HG03097 (cell line): ENCODE results near the gene SOST.

Source experiments
- ATAC-seq: cut with Tn5 transposase; IDR thresholded peaks from one replicate; pipeline ENCODE4 v1.9.1; 2021; ENCODE audit not compliant: unreplicated experiment, low FRiP score

SOST gene

DNA sequence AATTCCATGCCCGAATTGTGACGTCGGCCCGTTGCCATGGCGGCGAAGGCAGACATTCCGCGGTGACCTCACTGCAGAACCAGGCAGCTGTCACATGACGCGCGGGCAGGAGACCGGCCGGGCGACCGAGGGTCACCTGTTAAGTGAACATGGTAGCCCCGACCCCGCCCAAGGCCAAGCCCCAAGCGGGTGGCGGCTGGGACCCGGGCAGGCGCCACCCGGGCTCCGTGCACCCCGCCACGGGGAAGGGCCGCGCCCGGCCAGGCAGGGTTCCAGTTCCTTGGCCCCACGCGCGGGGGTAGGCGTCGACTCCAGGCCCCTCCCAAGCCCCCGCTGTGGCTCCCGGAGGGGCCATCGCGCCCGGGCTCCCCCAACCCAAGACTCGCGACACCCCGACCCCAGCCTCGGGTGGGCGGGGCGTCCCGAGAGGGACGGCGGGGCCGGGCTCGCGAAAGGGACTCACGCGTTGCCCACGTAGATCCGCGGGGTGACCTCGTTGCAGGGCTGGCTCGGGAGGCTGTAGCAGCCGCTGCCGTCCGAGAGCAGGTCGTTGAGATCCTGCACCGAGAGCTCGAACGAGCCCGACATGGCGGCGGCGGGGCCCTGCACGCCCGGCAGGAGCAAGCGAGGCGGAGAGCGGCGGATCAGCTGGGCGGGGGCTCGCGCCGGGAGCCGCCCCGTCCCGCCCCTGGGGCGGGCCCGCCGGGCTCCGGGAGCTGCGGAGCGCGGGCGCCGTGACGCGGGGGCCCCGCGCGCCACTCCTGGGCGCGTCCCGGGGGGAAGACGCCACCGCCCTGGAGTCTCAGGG lies 19.9 kb upstream of the SOST start, which contains the start of gene DUSP3:
Gene DUSP3 (minus strand): TSS at position 641 of the 808 bp plus-strand sequence. CDS start 53 bp downstream, at position 588.
- no peak for ATAC-seq

DNA sequence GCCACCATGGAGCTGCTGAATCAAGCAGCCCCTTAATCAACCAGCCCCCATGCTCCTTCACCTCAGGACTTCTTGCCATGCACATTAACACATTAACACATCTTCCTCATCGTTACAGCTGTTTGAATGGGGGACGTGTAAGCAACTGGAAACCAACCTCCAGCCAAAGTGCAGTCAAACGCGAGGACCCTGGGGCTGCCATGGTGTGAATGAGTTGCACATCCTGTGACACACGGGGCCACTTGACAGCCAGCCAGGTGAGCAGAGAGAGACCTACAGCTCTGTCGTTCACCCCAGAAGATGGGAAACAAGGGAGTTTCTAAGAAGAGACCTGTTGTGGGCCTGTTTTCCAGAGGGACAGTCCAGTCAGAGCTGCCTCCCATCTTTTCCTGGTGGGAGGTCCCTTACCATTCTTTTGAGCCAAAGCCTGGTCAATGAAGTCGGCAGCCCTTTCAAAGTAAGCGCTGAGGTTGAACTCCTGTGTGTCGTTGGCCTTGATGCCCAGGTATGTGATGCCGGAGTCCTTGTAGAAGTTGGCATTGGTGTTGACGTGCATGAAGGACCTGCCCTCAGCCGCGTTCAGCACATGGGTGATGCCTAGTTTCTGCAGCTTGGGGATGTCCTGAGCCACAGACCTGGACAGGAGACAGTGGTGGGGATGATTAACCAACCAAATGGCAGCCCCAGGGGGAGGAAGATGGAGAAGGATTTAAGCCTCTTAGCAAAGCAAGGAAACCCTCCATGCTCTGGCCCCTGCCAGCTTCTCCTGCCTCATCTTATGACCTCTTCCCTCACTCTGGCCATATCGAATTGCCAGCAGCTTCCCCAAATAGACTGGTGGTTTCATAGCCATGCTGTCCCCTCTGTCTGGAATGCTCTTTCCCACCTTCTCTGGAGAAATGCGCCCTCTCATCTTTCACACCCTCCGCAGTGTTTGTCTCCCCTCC lies 16.0 kb upstream of the SOST start:
- ATAC-seq: no peak

DNA sequence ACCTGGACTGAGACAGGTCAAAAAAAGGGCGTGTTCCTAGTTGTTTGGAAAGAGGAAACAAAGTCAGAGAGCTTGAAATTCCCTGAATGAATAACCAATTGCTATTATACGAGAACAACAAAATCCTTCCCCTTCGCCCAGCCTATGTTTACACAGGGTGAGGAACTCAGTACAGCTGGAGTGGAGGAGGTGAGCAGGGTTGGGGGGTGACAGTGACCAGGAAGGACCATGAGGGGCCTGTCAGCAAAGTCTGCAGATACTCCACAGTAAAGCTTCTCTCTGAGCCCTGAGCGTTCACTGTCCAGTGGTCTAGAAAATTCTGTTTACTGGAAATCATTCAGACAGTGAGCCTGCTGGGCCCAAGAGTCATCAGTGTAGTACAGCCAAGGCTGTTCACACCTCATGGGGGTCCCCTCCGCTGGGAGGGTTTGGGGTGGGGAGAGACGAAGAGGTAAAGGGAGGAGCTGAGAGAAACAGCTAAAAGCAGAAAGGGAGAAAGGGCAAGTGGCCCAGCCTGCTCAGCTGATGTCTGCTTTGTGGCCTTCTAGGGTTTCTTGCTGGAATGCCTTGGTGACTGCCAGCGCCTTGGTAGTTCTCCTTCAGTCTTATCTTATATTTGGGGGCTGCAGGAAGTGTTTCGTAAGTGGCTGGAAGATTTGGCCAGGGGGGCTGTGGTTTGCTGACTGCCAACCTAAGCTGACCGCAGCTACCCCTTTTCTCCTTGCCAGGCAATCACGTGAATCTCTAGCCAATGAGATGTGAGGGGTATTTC lies 14.5 kb upstream of the SOST start:
- no peak for ATAC-seq

DNA sequence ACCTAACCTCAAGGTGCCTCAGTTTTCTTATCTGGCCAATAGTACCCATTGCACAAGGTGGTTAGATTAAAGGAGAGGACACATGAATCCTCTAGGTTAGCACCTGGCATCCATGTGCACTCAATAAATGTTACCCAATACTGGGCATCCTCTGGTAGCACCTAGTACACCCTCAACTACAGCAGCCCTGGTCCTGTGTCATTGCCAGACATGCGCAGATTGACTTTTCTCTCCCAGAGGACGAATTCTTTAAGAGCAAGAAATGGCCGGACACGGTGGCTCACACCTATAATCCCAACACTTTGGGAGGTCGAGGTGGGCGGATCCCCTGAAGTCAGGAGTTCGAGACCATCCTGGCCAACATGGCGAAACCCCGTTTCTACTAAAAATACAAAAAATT lies 12.9 kb upstream of the SOST start:
- ATAC-seq: no peak

DNA sequence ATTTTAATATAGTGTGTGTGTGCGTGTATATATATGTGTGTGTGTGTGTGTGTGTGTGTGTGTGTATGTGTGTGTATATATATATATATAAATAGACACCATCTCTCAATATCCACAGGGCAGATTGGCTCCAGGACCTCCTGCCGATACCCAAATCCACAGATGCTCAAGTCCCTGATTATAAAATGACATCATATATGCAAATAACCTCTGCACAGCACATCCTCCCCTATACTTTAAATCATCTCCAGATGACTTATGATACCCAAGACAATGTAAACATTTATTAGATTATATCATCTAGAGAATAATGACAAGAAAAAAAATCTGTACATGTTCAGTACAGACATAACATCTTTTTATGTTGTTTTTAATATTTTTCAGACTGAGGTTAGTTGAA lies 12.4 kb upstream of the SOST start:
- ATAC-seq: no peak

DNA sequence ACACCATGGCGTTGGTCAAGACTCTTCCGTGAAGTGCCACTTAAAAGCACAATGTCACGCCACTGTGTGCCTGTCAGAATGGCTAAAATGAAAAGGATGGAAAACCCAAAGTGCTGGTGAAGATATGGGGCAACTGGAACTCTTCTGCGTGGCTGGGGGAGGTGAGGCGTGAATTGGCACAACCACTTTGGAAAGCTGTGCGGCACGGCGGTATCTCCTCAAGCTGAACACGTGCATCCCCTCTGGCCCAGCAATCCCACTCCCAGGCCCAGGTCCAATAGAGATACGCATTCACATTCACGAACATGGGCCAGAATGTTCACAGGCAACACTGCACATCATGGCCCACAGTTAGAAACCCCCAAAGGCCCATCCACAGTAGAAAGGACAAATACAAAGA lies 11.3 kb upstream of the SOST start:
- ATAC-seq: no peak

DNA sequence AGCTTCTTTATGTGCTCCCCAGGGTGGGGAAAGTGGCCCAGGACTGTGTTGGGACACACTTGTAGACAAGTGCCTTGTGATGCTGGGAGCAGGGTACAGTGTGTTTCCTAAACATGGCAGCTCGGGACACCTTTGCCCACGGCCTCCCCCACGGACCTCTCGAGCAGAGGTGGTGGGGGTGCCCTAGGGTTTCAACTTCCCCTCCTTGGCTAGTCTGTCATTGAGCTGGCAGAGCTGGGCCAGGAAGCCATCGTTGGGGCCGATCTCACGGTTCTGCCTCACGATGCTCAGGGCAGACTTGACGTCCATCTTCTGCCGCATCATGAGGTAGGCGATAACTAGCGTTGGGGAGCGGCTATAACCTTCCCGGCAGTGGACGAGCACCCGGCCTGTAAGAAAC lies 10.8 kb upstream of the SOST start:
- no peak for ATAC-seq

DNA sequence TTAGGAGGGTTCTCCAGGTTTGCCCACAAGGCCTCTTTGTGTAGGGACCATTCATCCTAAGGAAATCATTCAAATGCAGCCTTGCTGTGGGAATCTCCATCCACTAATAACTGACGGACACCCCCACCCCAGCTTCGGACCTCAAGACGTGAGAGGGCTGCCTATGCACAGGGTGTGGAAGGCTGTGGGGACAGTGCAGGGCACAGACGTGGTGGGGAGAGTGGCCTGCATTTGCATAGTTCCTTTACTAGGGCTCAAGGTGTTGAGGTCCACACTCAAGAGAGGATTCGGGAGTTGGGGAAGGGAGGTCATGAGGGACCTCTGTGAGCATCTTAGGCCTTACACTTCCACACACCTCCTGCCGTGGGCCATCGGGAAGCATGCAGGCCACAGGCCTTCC lies 10.4 kb upstream of the SOST start:
- no peak for ATAC-seq

DNA sequence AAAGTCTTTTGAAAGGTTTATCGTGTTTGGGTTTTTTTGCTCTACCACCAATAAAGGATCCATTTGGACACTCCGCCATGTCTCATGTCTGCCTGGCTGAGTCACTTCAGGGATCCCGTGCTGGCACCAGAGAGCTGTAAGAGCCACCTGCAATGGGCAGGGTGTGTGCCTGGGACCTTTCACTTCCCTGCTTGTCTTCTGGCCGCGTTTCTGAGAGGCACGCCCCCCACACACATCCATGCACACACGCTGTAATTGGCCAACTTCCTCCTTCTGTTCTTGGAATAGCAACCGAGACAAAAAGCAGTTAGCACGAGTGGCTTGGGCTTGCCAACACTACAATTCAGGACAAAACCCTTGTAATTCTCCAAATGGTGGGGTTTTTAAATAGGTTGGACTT lies 9.8 kb upstream of the SOST start:
- no peak for ATAC-seq

DNA sequence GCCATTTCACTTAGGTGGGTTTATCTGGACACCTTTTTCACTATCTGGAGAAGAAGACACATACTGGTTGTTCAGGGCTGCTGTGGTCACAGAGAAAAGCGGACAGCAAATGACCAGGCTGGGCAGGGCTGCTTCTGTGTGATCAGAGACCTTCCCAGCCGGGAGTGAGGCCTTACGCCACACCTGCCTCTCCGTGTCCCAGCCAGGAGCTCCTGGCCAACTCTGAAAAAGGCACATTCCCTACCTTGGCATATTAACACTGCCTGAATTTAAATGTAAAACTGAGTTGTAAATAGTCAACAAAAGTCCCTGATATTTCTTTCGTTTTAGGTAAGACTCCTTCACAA lies 9.1 kb upstream of the SOST start:
- no peak for ATAC-seq

DNA sequence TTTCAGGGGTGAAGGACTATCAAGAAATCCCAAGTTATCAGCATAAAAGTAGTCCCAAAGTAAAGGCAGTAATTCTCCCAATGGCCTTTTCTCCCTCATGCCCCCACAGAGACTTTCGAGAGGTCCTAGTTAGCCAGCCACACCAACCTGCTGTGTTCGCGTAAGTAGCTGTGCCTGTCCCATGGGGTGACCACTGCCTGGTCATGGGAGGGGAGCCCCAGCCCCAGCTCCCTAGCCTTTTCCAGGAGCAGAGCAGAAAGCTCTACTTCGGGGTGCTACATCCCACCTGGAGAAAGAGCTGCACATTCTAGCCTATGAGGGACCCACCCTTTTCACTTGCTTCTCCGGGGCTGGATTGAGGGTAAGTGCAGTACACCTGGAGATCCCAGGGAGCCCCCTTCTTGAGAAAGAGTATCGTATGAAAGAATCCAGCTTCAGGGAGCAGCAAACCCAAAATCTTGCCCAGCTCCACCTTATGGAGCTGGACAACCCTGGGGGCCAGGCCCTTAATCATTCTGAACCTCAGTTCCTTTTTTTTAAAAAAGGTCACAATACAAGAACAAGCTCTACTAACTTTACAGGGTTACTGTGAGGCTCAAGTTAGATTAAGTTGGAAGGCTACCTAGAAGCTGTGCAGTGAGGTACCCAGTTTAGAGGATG lies 8.6 kb upstream of the SOST start:
- no peak for ATAC-seq

DNA sequence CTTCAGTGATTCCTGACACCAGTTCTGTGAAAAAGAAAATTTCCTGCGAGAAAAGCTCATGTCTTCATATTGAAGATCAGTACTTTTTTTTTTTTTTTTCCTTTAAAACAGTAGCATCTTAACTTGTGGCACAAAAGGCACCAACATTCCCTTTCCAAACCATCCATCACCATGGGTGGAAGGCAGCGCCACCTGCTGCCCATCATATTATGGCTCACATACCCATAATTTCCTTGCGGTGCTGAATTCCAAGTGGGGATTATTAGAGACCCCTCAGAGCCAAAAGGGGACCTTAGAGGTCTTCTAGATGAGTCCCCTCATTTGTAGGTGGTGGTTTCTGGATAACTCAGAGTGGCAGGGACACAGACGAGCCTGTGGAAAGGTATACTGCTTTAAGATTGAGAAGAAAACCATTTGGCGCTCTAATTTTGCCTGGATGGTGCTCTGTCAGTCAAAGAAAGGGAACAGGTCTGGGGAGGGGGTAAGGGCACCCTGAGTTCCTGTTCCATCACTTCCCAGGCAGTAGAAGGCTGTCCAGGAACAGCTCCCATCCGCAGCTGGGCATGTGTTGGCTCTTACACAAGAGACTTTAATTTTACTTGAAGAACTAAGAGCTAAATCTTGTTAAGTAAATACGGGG lies 7.9 kb upstream of the SOST start:
- ATAC-seq: no peak

DNA sequence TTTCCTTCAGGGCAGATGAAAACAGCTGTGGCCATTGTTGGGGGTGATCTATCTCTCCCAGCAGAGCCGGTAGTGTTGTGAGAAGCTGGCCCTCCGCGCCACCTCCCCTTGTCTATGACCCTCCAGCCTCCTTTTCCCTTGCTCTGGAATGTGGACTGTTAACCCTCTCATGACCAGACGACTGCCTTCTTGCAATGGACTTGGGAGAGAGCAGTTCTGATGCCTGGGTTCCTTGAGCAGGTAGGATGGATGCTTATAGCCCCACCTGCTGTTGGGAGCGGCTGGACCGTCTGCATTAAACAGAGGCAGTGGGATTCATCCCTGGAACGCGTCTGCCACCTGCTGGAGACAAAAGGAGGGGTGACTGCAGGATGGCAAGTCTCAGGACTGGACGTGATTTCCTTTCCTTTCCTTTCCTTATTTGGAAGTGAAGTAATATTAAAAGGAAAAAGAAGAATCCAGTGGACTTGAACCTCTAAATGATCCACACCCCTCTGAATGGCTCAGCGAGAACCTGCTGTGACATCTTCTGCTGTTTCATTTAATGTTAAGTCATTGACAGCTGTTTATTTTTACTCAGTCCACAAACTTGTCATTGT lies 1.8 kb upstream of the SOST start:
- no peak for ATAC-seq

DNA sequence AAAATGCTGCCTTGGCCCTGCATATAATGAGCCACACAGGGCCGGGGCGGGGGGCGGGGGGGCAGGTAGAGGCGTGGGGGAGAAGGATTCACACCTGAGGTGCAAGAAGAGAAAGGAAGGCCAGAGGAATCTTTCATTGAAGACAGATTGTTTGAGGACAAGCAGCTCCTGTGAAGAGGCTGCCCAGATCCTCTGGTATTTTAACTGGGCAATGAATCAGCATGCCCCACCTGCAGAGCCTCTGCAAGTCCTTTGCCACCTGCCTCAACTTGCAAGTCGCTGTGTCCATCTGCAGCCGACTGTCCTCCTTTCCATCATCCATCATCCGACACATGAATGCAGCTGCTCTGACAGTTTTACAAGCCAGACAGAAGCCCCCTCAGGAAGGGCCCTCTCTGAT lies 1.2 kb upstream of the SOST start:
- no peak for ATAC-seq

DNA sequence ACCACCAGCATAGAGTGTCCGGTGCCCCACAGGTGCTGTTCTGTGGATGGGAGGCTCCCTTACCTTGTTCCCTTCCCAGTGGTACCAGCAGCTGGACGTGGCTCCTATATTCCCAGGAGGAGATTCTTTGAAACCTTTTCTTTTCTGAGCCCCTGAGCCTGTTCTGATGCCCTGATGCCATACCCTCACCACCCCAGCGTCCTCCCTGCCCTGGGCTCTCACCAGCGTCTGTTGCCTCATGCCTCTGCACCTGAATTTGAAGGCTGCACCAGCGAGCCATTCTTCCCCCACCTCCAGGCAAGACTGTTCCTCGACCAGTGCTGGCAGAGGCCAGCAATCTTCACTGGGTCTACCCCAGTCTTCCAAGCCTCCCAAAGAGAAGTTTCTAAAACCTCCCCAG lies 505 bp downstream of the SOST start:
- no peak for ATAC-seq

DNA sequence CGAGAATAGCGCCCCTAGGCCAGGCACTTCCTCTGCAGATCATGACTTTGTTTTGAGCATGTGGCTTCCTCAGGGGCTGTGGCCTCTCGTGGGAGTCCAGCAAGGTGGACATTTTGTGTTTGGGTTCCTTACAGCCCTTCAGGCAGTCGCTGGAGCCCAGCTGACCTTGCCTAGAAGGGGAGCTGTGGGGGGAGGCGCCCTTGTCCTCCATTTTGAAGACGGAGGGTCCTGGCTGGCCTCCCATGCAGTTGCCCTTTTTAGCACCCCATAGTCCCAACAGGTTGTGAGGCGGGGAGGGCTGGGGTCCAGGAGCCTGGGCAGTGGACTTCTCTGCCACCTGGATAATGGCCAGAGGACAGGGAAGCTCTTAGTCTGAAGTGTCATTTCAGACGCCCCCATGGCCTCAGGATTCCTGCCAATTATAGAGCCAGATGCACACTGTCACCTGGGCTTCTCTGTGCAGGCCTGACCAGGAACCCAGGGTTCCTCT lies 1.4 kb downstream of the SOST start:
- no peak for ATAC-seq

DNA sequence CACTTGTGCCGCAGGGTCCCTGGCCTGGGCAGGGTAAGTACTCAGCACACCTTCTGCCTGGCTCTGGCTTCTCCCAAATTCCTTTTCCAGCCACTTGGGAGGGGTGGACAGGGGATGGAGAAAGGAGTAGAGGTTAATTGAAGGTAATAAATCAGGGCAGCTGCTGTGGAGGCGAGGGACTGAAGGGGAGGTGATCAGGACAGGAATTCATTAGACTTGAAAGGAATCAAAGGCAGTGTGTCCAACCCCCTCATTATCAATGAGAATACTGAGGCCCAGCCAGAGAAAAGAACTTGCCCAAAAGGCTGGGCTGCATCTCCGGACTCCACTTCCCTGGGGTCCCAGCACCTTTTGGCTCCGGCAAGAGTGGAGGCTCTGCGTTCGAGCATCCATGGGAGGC lies 2.4 kb downstream of the SOST start:
- ATAC-seq: no peak

DNA sequence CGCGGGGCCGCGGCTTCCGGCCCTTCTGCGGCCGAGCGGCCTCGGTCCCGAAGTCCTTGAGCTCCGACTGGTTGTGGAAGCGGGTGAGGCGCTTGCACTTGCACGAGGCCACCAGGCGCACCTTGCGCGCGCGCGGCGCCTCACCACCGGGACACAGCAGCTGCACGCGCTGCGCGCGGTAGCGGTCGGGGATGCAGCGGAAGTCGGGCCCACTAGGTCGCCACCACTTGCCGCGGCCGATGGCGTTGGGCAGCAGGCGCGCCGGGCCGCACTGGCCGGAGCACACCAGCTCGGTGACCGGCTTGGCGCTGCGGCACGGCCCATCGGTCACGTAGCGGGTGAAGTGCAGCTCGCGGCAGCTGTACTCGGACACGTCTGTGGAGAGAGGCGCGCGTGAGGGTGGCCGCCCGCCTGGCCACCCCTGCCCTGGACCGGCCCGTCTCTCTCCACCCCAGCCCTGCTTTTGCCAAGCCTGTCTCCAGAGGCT lies 3.2 kb downstream of the SOST start:
- no peak for ATAC-seq

DNA sequence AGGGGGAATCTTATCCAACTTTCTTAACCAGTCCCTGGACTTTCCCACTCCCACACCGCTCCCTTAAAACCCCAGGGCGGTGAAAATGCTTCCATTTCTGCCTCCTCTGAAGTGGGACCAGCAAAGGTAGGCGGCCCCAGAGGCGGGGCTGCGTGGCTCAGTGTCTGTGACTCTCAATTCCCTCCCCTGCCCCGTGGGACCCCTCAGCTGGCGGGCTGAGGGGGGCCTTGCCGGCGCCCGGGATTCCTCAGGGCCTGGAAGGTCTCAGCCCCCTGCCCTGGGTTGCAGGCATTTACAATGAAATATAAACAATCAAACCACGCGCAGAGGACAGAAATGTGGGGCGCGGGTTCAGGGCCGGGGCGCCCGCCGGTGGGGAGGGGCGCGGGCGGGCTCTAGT lies 3.6 kb downstream of the SOST start:
- ATAC-seq: no peak
